GM12872 (cell line): ENCODE measurements around the gene AKR1D1.

Experiments used
- CTCF ChIP-seq: IDR thresholded peaks from 3 replicates; pipeline ENCODE4 v1.5.1; 2011; ENCODE audit warnings: low read depth, mild to moderate bottlenecking, low read length, moderate library complexity; ENCODE audit not compliant: insufficient read depth

The AKR1D1 gene

GRCh38 chr7:138075350-138075749 lies 909 bp upstream of the AKR1D1 start:
- TF ChIP-seq CTCF: no peak

GRCh38 chr7:138077809-138078208 lies 1.6 kb downstream of the AKR1D1 start:
- no peak for TF ChIP-seq CTCF

GRCh38 chr7:138079137-138079536 lies 2.9 kb downstream of the AKR1D1 start:
- no peak for TF ChIP-seq CTCF

GRCh38 chr7:138081868-138082267 lies 5.6 kb downstream of the AKR1D1 start:
- TF ChIP-seq CTCF: no peak

GRCh38 chr7:138083859-138084258 lies 7.6 kb downstream of the AKR1D1 start:
- TF ChIP-seq CTCF: no peak

- TF ChIP-seq CTCF: no peak
Measured at GRCh38 chr7:138086563-138087270, 10.5 kb downstream of the AKR1D1 start.

- no peak for TF ChIP-seq CTCF
Measured at GRCh38 chr7:138089080-138089901, 13.0 kb downstream of the AKR1D1 start.
